SK-N-SH (cell line): Measurements from ENCODE around the gene MC3R. TPM values are rescaled to one million over a fixed set of nuclear protein-coding genes. Genes with fewer than 3 reads are reported as not detected.

ENCODE experiments used
- CTCF ChIA-PET: fragments of 300-600, 350-600 bp; formaldehyde crosslinking; extraction: SDS; loops from one replicate; lab custom pipeline; 2021; lab: Yijun Ruan, JAX
- POLR2A ChIA-PET: fragments of 350-600 bp; sonication (Branson Sonifier 250); formaldehyde crosslinking; extraction: SDS; loops from one replicate; lab custom pipeline; 2020; ENCODE audit warnings: antibody characterized with exemption, inconsistent platforms; lab: Yijun Ruan, JAX
- DNase-seq: peaks from one replicate; pipeline ENCODE4 v3.0.0; 2012
- H2AFZ ChIP-seq: fragments of 200-600 bp; sonication (generic); 2 replicates; pipeline ENCODE4 v1.8.1; 2016; ENCODE audit warnings: antibody characterized with exemption, mild to moderate bottlenecking, low read depth
- H3F3A ChIP-seq: fragments of 200-600 bp; sonication (generic); replicated peaks from 2 replicates; pipeline ENCODE3; 2016; ENCODE audit warnings: antibody characterized with exemption, mild to moderate bottlenecking; ENCODE audit not compliant: insufficient read depth
- H3K27ac ChIP-seq, 2 experiments: fragments of 200-500 bp in 1 of 2; fragments of 200-600 bp in 1 of 2; sonication (Bioruptor generic) in 1 of 2; sonication (generic), shearing (Covaris generic) in 1 of 2; 2 replicates each; pipeline versions ENCODE4 v1.5.1 to v1.6.1; 2014 to 2016; ENCODE audit warnings: low read depth in 2 of 2, inconsistent platforms in 1 of 2, low read length in 1 of 2, mild to moderate bottlenecking in 1 of 2, mixed read lengths in 1 of 2
- H3K27me3 ChIP-seq: fragments of 200-600 bp; sonication (generic), shearing (Covaris generic); 2 replicates; pipeline ENCODE4 v1.6.1; 2016; ENCODE audit warnings: mixed run types; ENCODE audit not compliant: insufficient read depth
- H3K36me3 ChIP-seq, 2 experiments: fragments of 200-500 bp in 1 of 2; fragments of 200-600 bp in 1 of 2; sonication (Bioruptor generic) in 1 of 2; sonication (generic) in 1 of 2; replicated peaks in 1 of 2; 2 replicates each; pipeline versions ENCODE3 to v1.5.1; 2014 to 2016; ENCODE audit warnings: low read length in 1 of 2, mild to moderate bottlenecking in 1 of 2; ENCODE audit not compliant: insufficient read depth in 2 of 2, control insufficient read depth in 1 of 2
- H3K4me1 ChIP-seq, 2 experiments: fragments of 200-500 bp in 1 of 2; fragments of 200-600 bp in 1 of 2; sonication (Bioruptor generic) in 1 of 2; sonication (generic), shearing (Covaris generic) in 1 of 2; 2 replicates each; pipeline versions ENCODE4 v1.5.1 to v1.6.1; 2014 to 2016; ENCODE audit warnings: low read depth in 1 of 2, low read length in 1 of 2, mixed run types in 1 of 2; ENCODE audit not compliant: insufficient read depth in 2 of 2, control insufficient read depth in 1 of 2
- H3K4me2 ChIP-seq: fragments of 200-600 bp; sonication (generic), shearing (Covaris generic); 2 replicates; pipeline ENCODE4 v1.6.1; 2017; ENCODE audit warnings: mixed run types
- H3K4me3 ChIP-seq, 2 experiments: fragments of 200-500 bp in 1 of 2; fragments of 200-600 bp in 1 of 2; sonication (Bioruptor generic) in 1 of 2; sonication (generic), shearing (Covaris generic) in 1 of 2; 2 replicates each; pipeline versions ENCODE4 v1.5.1 to v1.8.1; 2014 to 2016; ENCODE audit warnings: low read depth in 2 of 2, inconsistent platforms in 1 of 2, low read length in 1 of 2, mild to moderate bottlenecking in 1 of 2, mixed read lengths in 1 of 2, moderate library complexity in 1 of 2
- H3K79me2 ChIP-seq: fragments of 200-600 bp; sonication (generic); 2 replicates; pipeline ENCODE4 v1.8.1; 2017; ENCODE audit warnings: mild to moderate bottlenecking; ENCODE audit not compliant: insufficient read depth
- H3K9ac ChIP-seq: fragments of 200-600 bp; sonication (generic); 2 replicates; pipeline ENCODE4 v1.6.1; 2017; ENCODE audit warnings: mixed run types
- H3K9me2 ChIP-seq: fragments of 200-600 bp; sonication (generic); 2 replicates; pipeline ENCODE4 v1.6.1; 2017; ENCODE audit warnings: mixed run types
- H3K9me3 ChIP-seq: fragments of 200-600 bp; sonication (generic); 2 replicates; pipeline ENCODE4 v1.6.1; 2017; ENCODE audit warnings: mixed run types, mild to moderate bottlenecking, moderate library complexity
- H4K20me1 ChIP-seq: fragments of 200-600 bp; sonication (generic); 2 replicates; pipeline ENCODE4 v1.6.1; 2017; ENCODE audit warnings: mild to moderate bottlenecking, mixed run types; ENCODE audit not compliant: insufficient read depth
- CHD2 ChIP-seq: fragments of 150-350 bp; IDR thresholded peaks from 2 replicates; pipeline ENCODE4 v1.6.1; 2018; ENCODE audit warnings: low read length; ENCODE audit not compliant: partially characterized antibody
- ELF1 ChIP-seq: IDR thresholded peaks from 2 replicates; pipeline ENCODE4 v1.4.0; 2012
- EP300 ChIP-seq, 2 experiments: IDR thresholded peaks; 2 replicates each; pipeline versions ENCODE4 v1.4.0 to v1.6.1; 2012; ENCODE audit warnings: borderline replicate concordance in 1 of 2, low read depth in 1 of 2, low read length in 1 of 2
- EZH2phosphoT487 ChIP-seq: fragments of 200-600 bp; sonication (generic); IDR thresholded peaks from 2 replicates; pipeline ENCODE4 v1.6.1; 2017; ENCODE audit warnings: low read depth, mixed run types, mild to moderate bottlenecking, antibody characterized with exemption, moderate library complexity, borderline replicate concordance
- FOXJ3 ChIP-seq: sonication (generic); formaldehyde crosslinking; IDR thresholded peaks from 2 replicates; pipeline ENCODE4 v1.5.1; 2020; ENCODE audit warnings: mild to moderate bottlenecking, missing genetic modification reagents
- GATA2 ChIP-seq: sonication (generic); formaldehyde crosslinking; IDR thresholded peaks from 2 replicates; pipeline ENCODE4 v1.5.0; 2020; ENCODE audit warnings: mild to moderate bottlenecking, missing genetic modification reagents
- MAX ChIP-seq: IDR thresholded peaks from 2 replicates; pipeline ENCODE4 v1.4.0; 2012; ENCODE audit warnings: low read depth
- MEF2A ChIP-seq: IDR thresholded peaks from 2 replicates; pipeline ENCODE4 v1.4.0; 2012; ENCODE audit warnings: low read depth, borderline replicate concordance
- MXI1 ChIP-seq: IDR thresholded peaks from 2 replicates; pipeline ENCODE4 v1.6.1; 2012; ENCODE audit warnings: mild to moderate bottlenecking, low read depth, low read length, improper control_type of control experiment
- NFIC ChIP-seq: IDR thresholded peaks from 2 replicates; pipeline ENCODE4 v1.4.0; 2012; ENCODE audit warnings: borderline replicate concordance
- NRF1 ChIP-seq: IDR thresholded peaks from 2 replicates; pipeline ENCODE4 v1.6.1; 2012; ENCODE audit warnings: low read depth, mild to moderate bottlenecking, low read length
- PBX3 ChIP-seq: IDR thresholded peaks from 2 replicates; pipeline ENCODE4; 2012
- POLR2AphosphoS5 ChIP-seq: IDR thresholded peaks from 2 replicates; pipeline ENCODE4 v1.6.1; 2012; ENCODE audit warnings: low read depth, low read length
- RAD21 ChIP-seq: IDR thresholded peaks from 2 replicates; pipeline ENCODE4 v1.6.1; 2012; ENCODE audit warnings: mild to moderate bottlenecking, low read length
- REST ChIP-seq: IDR thresholded peaks from 2 replicates; pipeline ENCODE4 v1.6.1; 2012; ENCODE audit warnings: mild to moderate bottlenecking, low read depth, low read length, moderate library complexity
- SIN3A ChIP-seq: IDR thresholded peaks from 2 replicates; pipeline ENCODE4 v1.6.1; 2012; ENCODE audit warnings: low read depth, mild to moderate bottlenecking, low read length, moderate library complexity, borderline replicate concordance
- TAF1 ChIP-seq: IDR thresholded peaks from 2 replicates; pipeline ENCODE4 v1.6.1; 2012; ENCODE audit warnings: low read depth, mild to moderate bottlenecking, low read length, moderate library complexity, borderline replicate concordance
- YY1 ChIP-seq: IDR thresholded peaks from 2 replicates; pipeline ENCODE4 v1.4.0; 2012; ENCODE audit warnings: low read depth, mild to moderate bottlenecking
- ZBTB33 ChIP-seq: IDR thresholded peaks from 2 replicates; pipeline ENCODE4 v1.4.0; 2012; ENCODE audit warnings: low read depth, borderline replicate concordance
- WGBS: methylation state at CpG from one replicate; pipeline ENCODE4 v1.1.6; 2017; ENCODE audit warnings: low lambda C conversion rate; 5-methylcytosine and 5-hydroxymethylcytosine counted together
- polyA plus RNA-seq, 3 experiments: library from polyadenylated mRNA; depleted of rRNA; stranded (reverse); fragments of >200 nt; gene quantifications; 2 replicates each; pipeline ENCODE4 v1.2.3, GENCODE V29; 2012

Gene MC3R
- polyA plus RNA-seq, 1 of the 3 experiments (the other 2 are of a cell fraction): not detected

- no peak for TF ChIP-seq REST
- no peak for TF ChIP-seq MAX
- no peak for TF ChIP-seq POLR2AphosphoS5
Observed at GRCh38 chr20:56244259-56244658, 4.3 kb upstream of the MC3R start (continued).

- H3F3A ChIP-seq: no peaks in the 10 kb centered on the region
- WGBS: 7% methylated on average over 3 of the region's 3 CpGs
- no peaks in the 10 kb centered on the region for H3K9me3 ChIP-seq
- POLR2A ChIA-PET: no interaction called here
- no peak overlapping the region for H3K27ac ChIP-seq
- no peaks in the 10 kb centered on the region; a peak in 1 of 4 replicates for H3K4me1 ChIP-seq
- H2AFZ ChIP-seq: no peak overlapping the region
- DNase-seq: no peak
- no peak overlapping the region for H3K9ac ChIP-seq
- H3K9me2 ChIP-seq: no peaks in the 10 kb centered on the region
- H3K4me3 ChIP-seq: no peak overlapping the region
- H3K27me3 ChIP-seq: no peaks in the 10 kb centered on the region
- H3K36me3 ChIP-seq: no peaks in the 10 kb centered on the region
- H3K4me2 ChIP-seq: no peak overlapping the region
- H4K20me1 ChIP-seq: no peaks in the 10 kb centered on the region
- no peaks in the 10 kb centered on the region for H3K79me2 ChIP-seq
- CTCF ChIA-PET: interaction anchor here (0.9 to 1.4 kb wide), 3 partner anchors 11 to 58 kb away, joined by 3 to 5 read pairs (median 3); no protein-coding TSS in a partner anchor
- no peak for TF ChIP-seq GATA2
- no peak for TF ChIP-seq NFIC
- no peak for TF ChIP-seq MEF2A
- no peak for TF ChIP-seq NRF1
- TF ChIP-seq MXI1: no peak
- no peak for TF ChIP-seq SIN3A
- TF ChIP-seq ELF1: no peak
- no peak for TF ChIP-seq YY1
- TF ChIP-seq EZH2phosphoT487: no peak
- TF ChIP-seq CHD2: no peak
- no peak for TF ChIP-seq FOXJ3
- TF ChIP-seq RAD21: no peak
- TF ChIP-seq REST: no peak
- no peak for TF ChIP-seq MAX
- no peak for TF ChIP-seq EP300 (IDR thresholded peaks at IDR 0.05; ENCODE audit: borderline replicate concordance in 1 of 2, low read depth in 1 of 2, low read length in 1 of 2)
- TF ChIP-seq PBX3: no peak
- TF ChIP-seq TAF1: no peak
- no peak for TF ChIP-seq ZBTB33
Observed at GRCh38 chr20:56245761-56246160, 2.8 kb upstream of the MC3R start.
